HEK293 (cell line): ENCODE data around the gene RNF217.
A peak's percentile ranks its signal among the peaks of the same experiment; 100 is the strongest.

ENCODE experiments used
- CTCF ChIA-PET: fragments of 350-600 bp; formaldehyde crosslinking; extraction: SDS; loops from one replicate; lab custom pipeline; 2021; ENCODE audit warnings: antibody characterized with exemption; lab: Yijun Ruan, JAX
- POLR2A ChIA-PET: fragments of 300-600 bp; formaldehyde crosslinking; extraction: SDS; loops from one replicate; lab custom pipeline; 2020; ENCODE audit warnings: antibody characterized with exemption, inconsistent platforms; lab: Yijun Ruan, JAX
- H3K27ac ChIP-seq: fragments of 200-500 bp; sonication (Bioruptor generic); 2 replicates; pipeline ENCODE4 v1.5.1; 2014; ENCODE audit warnings: low read depth, low read length, control low read depth, inconsistent platforms; ENCODE audit errors: extremely low read depth
- H3K36me3 ChIP-seq, 2 experiments: fragments of 200-500 bp in 1 of 2; sonication (Bioruptor generic) in 1 of 2; 1 replicate in 1 of 2; 2 replicates in 1 of 2; pipeline ENCODE4 v1.5.1; 2014 to 2017; ENCODE audit warnings: inconsistent platforms in 2 of 2, low read length in 2 of 2; ENCODE audit not compliant: control insufficient read depth in 2 of 2, insufficient read depth in 1 of 2
- H3K4me1 ChIP-seq: fragments of 200-500 bp; sonication (Bioruptor generic); 2 replicates; pipeline ENCODE4 v1.5.1; 2014; ENCODE audit warnings: mild to moderate bottlenecking, low read length, inconsistent platforms; ENCODE audit not compliant: control insufficient read depth, insufficient read depth
- H3K4me3 ChIP-seq: 2 replicates; pipeline ENCODE4 v1.5.1; 2011; ENCODE audit warnings: low read depth, mild to moderate bottlenecking, control low read depth, low read length, moderate library complexity
- H3K9me3 ChIP-seq: fragments of 200-500 bp; sonication (Bioruptor generic); 2 replicates; pipeline ENCODE4 v1.5.1; 2014; ENCODE audit warnings: low read depth, low read length, inconsistent platforms; ENCODE audit not compliant: control insufficient read depth, insufficient read depth
- BCL11A ChIP-seq: fragments of 450-650 bp; formaldehyde crosslinking; IDR thresholded peaks from 2 replicates; pipeline ENCODE4 v1.5.1; 2016; ENCODE audit warnings: low read depth, missing biosample characterization, missing genetic modification characterization
- FEZF1 ChIP-seq: fragments of 450-650 bp; formaldehyde crosslinking; IDR thresholded peaks from 2 replicates; pipeline ENCODE4 v1.5.1; 2016; ENCODE audit warnings: missing biosample characterization, missing genetic modification characterization
- GLI4 ChIP-seq: fragments of 450-650 bp; formaldehyde crosslinking; IDR thresholded peaks from 2 replicates; pipeline ENCODE4 v1.5.1; 2016; ENCODE audit warnings: missing biosample characterization, missing genetic modification characterization
- INSM2 ChIP-seq: fragments of 450-650 bp; formaldehyde crosslinking; IDR thresholded peaks from 2 replicates; pipeline ENCODE4 v1.5.1; 2016; ENCODE audit warnings: missing biosample characterization, missing genetic modification characterization
- MEIS1 ChIP-seq: sonication (generic); formaldehyde crosslinking; IDR thresholded peaks from 2 replicates; pipeline ENCODE4 v1.8.1; 2022; ENCODE audit warnings: missing genetic modification reagents, mild to moderate bottlenecking, borderline replicate concordance
- MYNN ChIP-seq: fragments of 450-650 bp; formaldehyde crosslinking; IDR thresholded peaks from 2 replicates; pipeline ENCODE4 v1.5.1; 2016; ENCODE audit warnings: missing biosample characterization, missing genetic modification characterization, borderline replicate concordance
- OSR2 ChIP-seq: fragments of 450-650 bp; formaldehyde crosslinking; IDR thresholded peaks from 2 replicates; pipeline ENCODE4 v1.5.1; 2016; ENCODE audit warnings: missing biosample characterization, missing genetic modification characterization
- SP7 ChIP-seq: fragments of 450-650 bp; formaldehyde crosslinking; IDR thresholded peaks from 2 replicates; pipeline ENCODE4 v1.5.1; 2016; ENCODE audit warnings: missing biosample characterization, missing genetic modification characterization
- TRIM28 ChIP-seq: IDR thresholded peaks from 2 replicates; pipeline ENCODE4 v1.6.1; 2011; ENCODE audit warnings: low read length, control low read depth, borderline replicate concordance
- YY2 ChIP-seq: fragments of 450-650 bp; formaldehyde crosslinking; IDR thresholded peaks from 2 replicates; pipeline ENCODE4 v1.5.1; 2016; ENCODE audit warnings: missing biosample characterization, missing genetic modification characterization
- ZEB2 ChIP-seq: fragments of 450-650 bp; formaldehyde crosslinking; IDR thresholded peaks from 2 replicates; pipeline ENCODE4 v1.5.1; 2016; ENCODE audit warnings: missing biosample characterization, missing genetic modification characterization
- ZFP37 ChIP-seq: fragments of 450-650 bp; formaldehyde crosslinking; IDR thresholded peaks from 2 replicates; pipeline ENCODE4 v1.5.1; 2016; ENCODE audit warnings: missing biosample characterization, missing genetic modification characterization
- ZFP41 ChIP-seq: fragments of 450-650 bp; formaldehyde crosslinking; IDR thresholded peaks from 2 replicates; pipeline ENCODE4 v1.5.1; 2016; ENCODE audit warnings: missing biosample characterization, missing genetic modification characterization, borderline replicate concordance
- ZNF184 ChIP-seq: fragments of 450-650 bp; IDR thresholded peaks from 2 replicates; pipeline ENCODE4 v1.5.1; 2018; ENCODE audit warnings: missing biosample characterization, mild to moderate bottlenecking, missing genetic modification characterization
- ZNF2 ChIP-seq: fragments of 450-650 bp; formaldehyde crosslinking; IDR thresholded peaks from 2 replicates; pipeline ENCODE4 v1.5.1; 2016; ENCODE audit warnings: missing biosample characterization, missing genetic modification characterization
- ZNF366 ChIP-seq: fragments of 450-650 bp; formaldehyde crosslinking; conservative IDR thresholded peaks from 2 replicates; pipeline ENCODE4 v1.5.1; 2016; ENCODE audit warnings: missing biosample characterization, missing genetic modification characterization
- ZNF629 ChIP-seq: fragments of 450-650 bp; formaldehyde crosslinking; IDR thresholded peaks from 2 replicates; pipeline ENCODE4 v1.5.1; 2017; ENCODE audit warnings: missing biosample characterization, missing genetic modification characterization
- ZNF645 ChIP-seq: fragments of 450-650 bp; formaldehyde crosslinking; IDR thresholded peaks from 2 replicates; pipeline ENCODE4; 2016; ENCODE audit warnings: missing biosample characterization, missing genetic modification characterization
- ZXDB ChIP-seq: fragments of 450-650 bp; formaldehyde crosslinking; IDR thresholded peaks from 2 replicates; pipeline ENCODE4 v1.5.1; 2016; ENCODE audit warnings: missing biosample characterization, missing genetic modification characterization
- TF ChIP-seq, protein P1 (sequence below): fragments of 450-650 bp; formaldehyde crosslinking; IDR thresholded peaks from 2 replicates; pipeline ENCODE4 v1.5.1; 2016; ENCODE audit warnings: missing biosample characterization, missing genetic modification characterization, borderline replicate concordance
- TF ChIP-seq, protein P2 (sequence below): fragments of 450-650 bp; formaldehyde crosslinking; IDR thresholded peaks from 2 replicates; pipeline ENCODE4 v1.5.1; 2016; ENCODE audit warnings: missing biosample characterization, missing genetic modification characterization
- TF ChIP-seq, protein P3 (sequence below): fragments of 450-650 bp; formaldehyde crosslinking; IDR thresholded peaks from 2 replicates; pipeline ENCODE4 v1.5.1; 2017; ENCODE audit warnings: missing biosample characterization, missing genetic modification characterization
- TF ChIP-seq, protein P4 (sequence below): fragments of 450-650 bp; formaldehyde crosslinking; conservative IDR thresholded peaks from 2 replicates; pipeline ENCODE4 v1.5.1; 2016; ENCODE audit warnings: low read depth, missing biosample characterization, missing genetic modification characterization

RNF217 gene

GRCh38 chr6:124958759-124959354 lies 3.4 kb upstream of the RNF217 start:
- no peak overlapping the region for H3K27ac ChIP-seq
- H3K9me3 ChIP-seq: no peaks in the 10 kb centered on the region
- ChIA-PET POLR2A (no interaction called here), CTCF (no interaction called here)
- no peaks in the 10 kb centered on the region for H3K36me3 ChIP-seq
- H3K4me3 ChIP-seq: no peak overlapping the region
- H3K4me1 ChIP-seq: peaks cover 3% of the 10 kb centered on the region; the same call in 1 of the 2 replicates
- TF ChIP-seq MEIS1 (CRISPR knock-in tag): peak; percentile 47; the same call in 1 of the 2 replicates
- peak; percentile 68; the same call in 1 of the 2 replicates for TF ChIP-seq INSM2 (tag by site-specific recombination)
- 0 out of 2 replicates have a peak, but pooled peaks have one; percentile 48 for TF ChIP-seq ZNF184 (tag by site-specific recombination)
- TF ChIP-seq, protein P1, sequence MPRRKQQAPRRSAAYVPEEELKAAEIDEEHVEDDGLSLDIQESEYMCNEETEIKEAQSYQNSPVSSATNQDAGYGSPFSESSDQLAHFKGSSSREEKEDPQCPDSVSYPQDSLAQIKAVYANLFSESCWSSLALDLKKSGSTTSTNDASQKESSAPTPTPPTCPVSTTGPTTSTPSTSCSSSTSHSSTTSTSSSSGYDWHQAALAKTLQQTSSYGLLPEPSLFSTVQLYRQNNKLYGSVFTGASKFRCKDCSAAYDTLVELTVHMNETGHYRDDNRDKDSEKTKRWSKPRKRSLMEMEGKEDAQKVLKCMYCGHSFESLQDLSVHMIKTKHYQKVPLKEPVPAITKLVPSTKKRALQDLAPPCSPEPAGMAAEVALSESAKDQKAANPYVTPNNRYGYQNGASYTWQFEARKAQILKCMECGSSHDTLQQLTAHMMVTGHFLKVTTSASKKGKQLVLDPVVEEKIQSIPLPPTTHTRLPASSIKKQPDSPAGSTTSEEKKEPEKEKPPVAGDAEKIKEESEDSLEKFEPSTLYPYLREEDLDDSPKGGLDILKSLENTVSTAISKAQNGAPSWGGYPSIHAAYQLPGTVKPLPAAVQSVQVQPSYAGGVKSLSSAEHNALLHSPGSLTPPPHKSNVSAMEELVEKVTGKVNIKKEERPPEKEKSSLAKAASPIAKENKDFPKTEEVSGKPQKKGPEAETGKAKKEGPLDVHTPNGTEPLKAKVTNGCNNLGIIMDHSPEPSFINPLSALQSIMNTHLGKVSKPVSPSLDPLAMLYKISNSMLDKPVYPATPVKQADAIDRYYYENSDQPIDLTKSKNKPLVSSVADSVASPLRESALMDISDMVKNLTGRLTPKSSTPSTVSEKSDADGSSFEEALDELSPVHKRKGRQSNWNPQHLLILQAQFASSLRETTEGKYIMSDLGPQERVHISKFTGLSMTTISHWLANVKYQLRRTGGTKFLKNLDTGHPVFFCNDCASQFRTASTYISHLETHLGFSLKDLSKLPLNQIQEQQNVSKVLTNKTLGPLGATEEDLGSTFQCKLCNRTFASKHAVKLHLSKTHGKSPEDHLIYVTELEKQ (tag by site-specific recombination): peak; percentile 55; the same call in 1 of the 2 replicates
- no peak for TF ChIP-seq ZNF645
- no peak for TF ChIP-seq GLI4
- no peak for TF ChIP-seq ZFP37
- 0 out of 2 replicates have a peak, but pooled peaks have one; percentile 18 for TF ChIP-seq BCL11A
- TF ChIP-seq ZFP41 (tag by site-specific recombination): no peak
- TF ChIP-seq ZNF2 (tag by site-specific recombination): no peak
- TF ChIP-seq TRIM28: no peak
- TF ChIP-seq FEZF1 (tag by site-specific recombination): peak; percentile 87
- peak; percentile 62; the same call in 1 of the 2 replicates for TF ChIP-seq OSR2 (tag by site-specific recombination)
- peak; percentile 54 for TF ChIP-seq ZNF366 (tag by site-specific recombination)
- peak; percentile 45; the same call in 1 of the 2 replicates for TF ChIP-seq ZNF629
- TF ChIP-seq, protein P2, sequence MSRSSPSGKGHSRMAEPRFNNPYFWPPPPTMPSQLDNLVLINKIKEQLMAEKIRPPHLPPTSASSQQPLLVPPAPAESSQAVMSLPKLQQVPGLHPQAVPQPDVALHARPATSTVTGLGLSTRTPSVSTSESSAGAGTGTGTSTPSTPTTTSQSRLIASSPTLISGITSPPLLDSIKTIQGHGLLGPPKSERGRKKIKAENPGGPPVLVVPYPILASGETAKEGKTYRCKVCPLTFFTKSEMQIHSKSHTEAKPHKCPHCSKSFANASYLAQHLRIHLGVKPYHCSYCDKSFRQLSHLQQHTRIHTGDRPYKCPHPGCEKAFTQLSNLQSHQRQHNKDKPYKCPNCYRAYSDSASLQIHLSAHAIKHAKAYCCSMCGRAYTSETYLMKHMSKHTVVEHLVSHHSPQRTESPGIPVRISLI (tag by site-specific recombination): peak; percentile 78
- TF ChIP-seq YY2 (tag by site-specific recombination): no peak
- TF ChIP-seq, protein P3, sequence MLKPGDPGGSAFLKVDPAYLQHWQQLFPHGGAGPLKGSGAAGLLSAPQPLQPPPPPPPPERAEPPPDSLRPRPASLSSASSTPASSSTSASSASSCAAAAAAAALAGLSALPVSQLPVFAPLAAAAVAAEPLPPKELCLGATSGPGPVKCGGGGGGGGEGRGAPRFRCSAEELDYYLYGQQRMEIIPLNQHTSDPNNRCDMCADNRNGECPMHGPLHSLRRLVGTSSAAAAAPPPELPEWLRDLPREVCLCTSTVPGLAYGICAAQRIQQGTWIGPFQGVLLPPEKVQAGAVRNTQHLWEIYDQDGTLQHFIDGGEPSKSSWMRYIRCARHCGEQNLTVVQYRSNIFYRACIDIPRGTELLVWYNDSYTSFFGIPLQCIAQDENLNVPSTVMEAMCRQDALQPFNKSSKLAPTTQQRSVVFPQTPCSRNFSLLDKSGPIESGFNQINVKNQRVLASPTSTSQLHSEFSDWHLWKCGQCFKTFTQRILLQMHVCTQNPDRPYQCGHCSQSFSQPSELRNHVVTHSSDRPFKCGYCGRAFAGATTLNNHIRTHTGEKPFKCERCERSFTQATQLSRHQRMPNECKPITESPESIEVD (tag by site-specific recombination): peak; percentile 76
- TF ChIP-seq ZEB2 (tag by site-specific recombination): peak; percentile 65
- TF ChIP-seq, protein P4, sequence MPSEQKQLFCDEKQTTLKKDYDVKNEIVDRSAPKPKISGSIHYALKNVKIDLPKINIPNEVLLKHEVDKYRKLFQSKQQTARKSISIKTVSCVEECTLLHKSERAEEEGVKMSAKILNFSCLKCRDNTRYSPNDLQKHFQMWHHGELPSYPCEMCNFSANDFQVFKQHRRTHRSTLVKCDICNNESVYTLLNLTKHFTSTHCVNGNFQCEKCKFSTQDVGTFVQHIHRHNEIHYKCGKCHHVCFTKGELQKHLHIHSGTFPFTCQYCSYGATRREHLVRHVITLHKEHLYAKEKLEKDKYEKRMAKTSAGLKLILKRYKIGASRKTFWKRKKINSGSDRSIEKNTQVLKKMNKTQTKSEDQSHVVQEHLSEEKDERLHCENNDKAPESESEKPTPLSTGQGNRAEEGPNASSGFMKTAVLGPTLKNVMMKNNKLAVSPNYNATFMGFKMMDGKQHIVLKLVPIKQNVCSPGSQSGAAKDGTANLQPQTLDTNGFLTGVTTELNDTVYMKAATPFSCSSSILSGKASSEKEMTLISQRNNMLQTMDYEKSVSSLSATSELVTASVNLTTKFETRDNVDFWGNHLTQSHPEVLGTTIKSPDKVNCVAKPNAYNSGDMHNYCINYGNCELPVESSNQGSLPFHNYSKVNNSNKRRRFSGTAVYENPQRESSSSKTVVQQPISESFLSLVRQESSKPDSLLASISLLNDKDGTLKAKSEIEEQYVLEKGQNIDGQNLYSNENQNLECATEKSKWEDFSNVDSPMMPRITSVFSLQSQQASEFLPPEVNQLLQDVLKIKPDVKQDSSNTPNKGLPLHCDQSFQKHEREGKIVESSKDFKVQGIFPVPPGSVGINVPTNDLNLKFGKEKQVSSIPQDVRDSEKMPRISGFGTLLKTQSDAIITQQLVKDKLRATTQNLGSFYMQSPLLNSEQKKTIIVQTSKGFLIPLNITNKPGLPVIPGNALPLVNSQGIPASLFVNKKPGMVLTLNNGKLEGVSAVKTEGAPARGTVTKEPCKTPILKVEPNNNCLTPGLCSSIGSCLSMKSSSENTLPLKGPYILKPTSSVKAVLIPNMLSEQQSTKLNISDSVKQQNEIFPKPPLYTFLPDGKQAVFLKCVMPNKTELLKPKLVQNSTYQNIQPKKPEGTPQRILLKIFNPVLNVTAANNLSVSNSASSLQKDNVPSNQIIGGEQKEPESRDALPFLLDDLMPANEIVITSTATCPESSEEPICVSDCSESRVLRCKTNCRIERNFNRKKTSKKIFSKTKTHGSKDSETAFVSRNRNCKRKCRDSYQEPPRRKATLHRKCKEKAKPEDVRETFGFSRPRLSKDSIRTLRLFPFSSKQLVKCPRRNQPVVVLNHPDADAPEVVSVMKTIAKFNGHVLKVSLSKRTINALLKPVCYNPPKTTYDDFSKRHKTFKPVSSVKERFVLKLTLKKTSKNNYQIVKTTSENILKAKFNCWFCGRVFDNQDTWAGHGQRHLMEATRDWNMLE (tag by site-specific recombination): peak; percentile 22; the same call in 1 of the 2 replicates
- no peak for TF ChIP-seq MYNN (tag by site-specific recombination)
- peak; percentile 23; the same call in 1 of the 2 replicates for TF ChIP-seq ZXDB
- peak; percentile 88 for TF ChIP-seq SP7 (tag by site-specific recombination)
